HK-2 (cell line): Measurements from ENCODE around the gene SF3A2.

Experiments
- DNase-seq: peaks from one replicate; pipeline ENCODE4 v3.0.0-alpha.2; 2018; ENCODE audit not compliant: unreplicated experiment

SF3A2 gene

GRCh38 chr19:2207991-2208860, 28.4 kb upstream of the SF3A2 start:
- no peak for DNase-seq

DNA sequence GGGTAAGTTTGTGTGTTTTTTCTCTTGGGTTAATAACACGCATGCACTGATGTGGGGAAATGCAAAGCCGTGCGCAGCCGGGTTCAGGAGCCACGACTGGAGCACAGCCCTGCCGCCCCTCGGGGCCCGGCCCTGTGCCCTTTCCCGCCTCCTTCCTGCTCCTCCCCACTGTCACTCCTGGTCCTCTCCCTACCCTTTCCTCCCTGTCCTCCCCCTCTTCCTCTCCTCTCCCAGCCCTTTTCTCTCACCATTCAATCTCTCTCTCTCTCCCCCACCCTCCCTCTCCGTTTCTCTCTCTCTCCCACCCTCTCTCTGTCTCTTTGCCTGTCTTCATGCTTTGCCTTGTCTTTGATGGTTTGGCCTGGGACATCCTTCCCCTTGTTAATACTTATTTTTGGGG, 27.6 kb upstream of the SF3A2 start:
- DNase-seq = no peak

GRCh38 chr19:2209408-2209807, 27.2 kb upstream of the SF3A2 start:
- DNase-seq = no peak

GRCh38 chr19:2210206-2210605, 26.4 kb upstream of the SF3A2 start:
- DNase-seq = no peak

GRCh38 chr19:2210987-2211740, 25.5 kb upstream of the SF3A2 start:
- DNase-seq = no peak

DNA sequence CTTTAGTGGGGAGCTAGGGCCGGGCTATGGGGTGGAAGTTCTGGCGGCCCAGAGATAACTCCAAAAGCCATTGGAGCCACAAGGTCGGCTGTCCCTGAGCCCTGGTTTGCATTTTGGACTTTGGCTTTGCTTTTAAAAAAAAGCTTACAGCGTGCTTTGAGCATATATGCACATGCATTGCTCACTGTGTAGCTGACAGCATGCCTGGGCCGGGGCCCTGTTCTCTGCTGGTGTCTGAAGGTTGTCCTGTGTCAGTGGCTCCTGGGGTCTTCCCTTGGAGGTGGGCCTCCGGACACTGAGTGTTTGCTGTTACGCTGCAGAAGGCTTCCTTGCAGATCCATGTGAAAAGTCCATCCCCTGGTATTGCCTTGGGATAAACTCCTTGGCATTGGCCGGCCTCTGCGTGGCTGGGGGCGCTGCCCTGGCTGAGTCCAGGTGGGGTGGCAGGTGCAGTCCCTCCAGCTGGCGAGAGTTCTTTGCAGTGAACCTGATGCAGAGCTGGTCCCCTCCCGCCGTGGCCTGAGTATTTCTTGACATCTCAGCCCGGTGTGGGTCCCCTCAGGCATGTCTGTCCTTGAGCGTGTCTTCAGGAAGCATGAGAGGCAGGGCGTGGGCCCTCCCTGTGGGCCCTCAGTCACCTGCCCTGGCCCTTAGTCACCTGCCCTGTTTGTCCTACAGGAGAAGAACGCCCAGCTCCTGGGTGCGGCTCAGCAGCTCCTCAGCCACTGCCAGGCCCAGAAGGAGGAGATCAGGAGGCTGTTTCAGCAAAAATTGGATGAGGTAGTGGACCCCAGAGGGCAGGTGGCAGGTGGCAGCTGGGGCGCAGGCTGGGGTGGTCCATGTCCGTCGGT, 23.5 kb upstream of the SF3A2 start:
- DNase-seq = no peak

GRCh38 chr19:2213799-2214198, 22.8 kb upstream of the SF3A2 start:
- DNase-seq = no peak

GRCh38 chr19:2214251-2214650, 22.4 kb upstream of the SF3A2 start:
- no peak for DNase-seq

GRCh38 chr19:2215281-2215751, 21.3 kb upstream of the SF3A2 start:
- no peak for DNase-seq

DNA sequence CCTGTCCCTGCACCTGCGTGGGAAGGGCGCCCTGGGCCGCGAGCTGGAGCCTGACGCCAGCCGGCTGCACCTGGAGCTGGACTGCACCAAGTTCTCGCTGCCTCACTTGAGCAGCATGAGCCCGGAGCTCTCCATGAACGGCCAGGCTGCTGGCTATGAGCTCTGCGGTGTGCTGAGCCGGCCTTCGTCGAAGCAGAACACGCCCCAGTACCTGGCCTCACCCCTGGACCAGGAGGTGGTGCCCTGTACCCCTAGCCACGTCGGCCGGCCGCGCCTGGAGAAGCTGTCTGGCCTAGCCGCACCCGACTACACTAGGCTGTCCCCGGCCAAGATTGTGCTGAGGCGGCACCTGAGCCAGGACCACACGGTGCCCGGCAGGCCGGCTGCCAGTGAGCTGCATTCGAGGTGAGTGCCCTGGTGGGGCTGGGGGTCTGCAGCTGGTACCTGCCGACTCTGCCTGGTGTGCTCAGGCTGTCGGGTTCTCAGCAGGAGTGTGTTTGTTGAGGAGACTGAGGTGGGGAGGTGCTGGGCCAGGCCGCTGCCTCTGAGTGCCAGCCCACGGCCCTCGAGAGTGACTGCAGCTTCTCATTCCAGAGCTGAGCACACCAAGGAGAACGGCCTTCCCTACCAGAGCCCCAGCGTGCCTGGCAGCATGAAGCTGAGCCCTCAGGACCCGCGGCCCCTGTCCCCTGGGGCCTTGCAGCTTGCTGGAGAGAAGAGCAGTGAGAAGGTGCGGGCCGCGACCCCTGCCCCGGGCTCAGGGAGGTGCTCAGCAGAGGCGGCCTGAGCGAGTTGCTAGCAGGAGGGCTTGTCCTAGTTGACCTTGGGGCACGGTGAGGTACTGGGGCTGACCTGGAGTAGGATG, 20.0 kb upstream of the SF3A2 start:
- no peak for DNase-seq

GRCh38 chr19:2217591-2217990, 19.0 kb upstream of the SF3A2 start:
- DNase-seq = no peak

DNA sequence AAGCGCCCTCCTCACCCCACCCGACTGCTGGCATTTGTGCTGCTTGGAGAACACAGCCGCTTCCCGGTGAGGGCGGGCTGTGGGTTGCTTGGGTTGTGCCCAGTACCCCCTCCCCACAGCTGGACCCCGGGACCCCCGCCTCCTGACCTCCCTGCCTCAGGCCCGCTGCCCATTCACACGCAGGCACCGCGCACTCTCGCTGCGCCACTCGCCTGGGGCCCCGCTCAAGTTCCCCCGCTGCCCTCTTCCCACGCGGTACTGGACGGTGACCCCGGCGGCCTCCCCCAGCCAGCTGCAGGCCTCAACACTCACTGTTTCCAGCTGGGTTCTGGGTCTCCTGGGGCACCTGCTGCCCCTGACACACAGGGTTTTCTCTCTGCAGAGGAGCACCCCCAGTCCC, 16.9 kb upstream of the SF3A2 start:
- no peak for DNase-seq

GRCh38 chr19:2221250-2221831, 15.3 kb upstream of the SF3A2 start:
- no peak for DNase-seq

DNA sequence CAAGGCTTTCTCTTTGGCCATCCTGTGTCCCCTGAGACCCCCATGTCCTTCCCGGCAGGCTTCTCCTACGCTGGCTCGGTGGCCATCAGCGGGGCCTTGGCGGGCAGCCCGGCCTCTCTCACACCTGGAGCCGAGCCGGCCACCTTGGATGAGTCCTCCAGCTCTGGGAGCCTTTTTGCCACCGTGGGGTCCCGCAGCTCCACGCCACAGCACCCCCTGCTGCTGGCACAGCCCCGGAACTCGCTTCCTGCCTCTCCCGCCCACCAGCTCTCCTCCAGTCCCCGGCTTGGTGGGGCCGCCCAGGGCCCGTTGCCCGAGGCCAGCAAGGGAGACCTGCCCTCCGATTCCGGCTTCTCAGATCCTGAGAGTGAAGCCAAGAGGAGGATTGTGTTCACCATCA, 14.7 kb upstream of the SF3A2 start:
- DNase-seq = no peak

GRCh38 chr19:2223391-2223790, 13.2 kb upstream of the SF3A2 start:
- no peak for DNase-seq

- DNase-seq = no peak
Measured at GRCh38 chr19:2223959-2224358, 12.7 kb upstream of the SF3A2 start.

GRCh38 chr19:2224754-2225349, 11.8 kb upstream of the SF3A2 start:
- no peak for DNase-seq

DNA sequence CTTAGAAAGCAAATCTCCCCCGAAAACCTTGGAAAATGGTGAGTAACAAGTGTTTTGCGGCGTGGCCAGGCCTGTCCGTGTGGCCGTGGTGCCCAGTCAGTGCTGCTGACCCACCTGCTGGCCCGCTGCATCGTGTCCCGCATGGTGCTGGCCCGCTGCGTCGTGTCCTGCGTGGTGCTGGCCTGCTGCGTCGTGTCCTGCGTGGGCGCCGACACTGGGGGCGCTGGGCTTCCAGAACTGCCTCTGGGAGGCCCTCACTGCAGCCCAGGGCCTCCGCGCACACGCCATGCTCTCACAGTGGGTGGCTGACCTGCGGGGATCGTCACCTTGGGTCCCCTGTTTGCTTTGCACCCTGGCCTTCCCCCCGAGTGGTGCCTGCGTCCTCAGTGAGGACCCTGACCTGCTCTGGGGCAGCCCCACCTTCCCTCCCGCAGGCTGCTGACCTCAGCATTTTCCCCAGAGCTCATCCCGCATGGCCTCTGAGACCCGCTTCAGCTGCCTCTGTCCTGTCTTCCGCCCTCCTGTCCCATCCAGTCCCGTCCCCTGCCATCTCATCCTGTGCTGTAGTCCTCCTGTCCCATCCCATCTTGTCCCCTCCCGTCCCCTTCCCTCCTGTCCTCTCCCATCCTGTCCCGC, 11.1 kb upstream of the SF3A2 start:
- no peak for DNase-seq

DNA sequence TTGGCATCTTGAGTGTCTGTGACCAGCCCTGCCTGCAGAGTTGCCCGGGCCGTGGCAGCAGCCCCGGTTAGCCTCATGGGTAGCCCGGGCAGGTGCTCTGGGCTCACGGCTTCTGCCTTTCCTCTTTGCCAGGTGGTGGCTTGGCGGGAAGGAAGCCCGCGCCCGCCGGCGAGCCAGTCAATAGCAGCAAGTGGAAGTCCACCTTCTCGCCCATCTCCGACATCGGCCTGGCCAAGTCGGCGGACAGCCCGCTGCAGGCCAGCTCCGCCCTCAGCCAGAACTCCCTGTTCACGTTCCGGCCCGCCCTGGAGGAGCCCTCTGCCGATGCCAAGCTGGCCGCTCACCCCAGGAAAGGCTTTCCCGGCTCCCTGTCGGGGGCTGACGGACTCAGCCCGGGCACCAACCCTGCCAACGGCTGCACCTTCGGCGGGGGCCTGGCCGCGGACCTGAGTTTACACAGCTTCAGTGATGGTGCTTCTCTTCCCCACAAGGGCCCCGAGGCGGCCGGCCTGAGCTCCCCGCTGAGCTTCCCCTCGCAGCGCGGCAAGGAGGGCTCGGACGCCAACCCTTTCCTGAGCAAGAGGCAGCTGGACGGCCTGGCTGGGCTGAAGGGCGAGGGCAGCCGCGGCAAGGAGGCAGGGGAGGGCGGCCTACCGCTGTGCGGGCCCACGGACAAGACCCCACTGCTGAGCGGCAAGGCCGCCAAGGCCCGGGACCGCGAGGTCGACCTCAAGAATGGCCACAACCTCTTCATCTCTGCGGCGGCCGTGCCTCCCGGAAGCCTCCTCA, 10.4 kb upstream of the SF3A2 start:
- DNase-seq = no peak
